Measurements from ENCODE around the gene GFER. TPM values are rescaled to one million over a fixed set of nuclear protein-coding genes. Genes with fewer than 3 reads are reported as not detected.

The GFER gene
- total and polyA plus RNA-seq, 9 of the 15 experiments (the other 6 are each of a cell fraction or from before 2014, with no cell fraction given) = 4.3 to 53.7 (median 19.8) TPM

- TF ChIP-seq, protein P1, sequence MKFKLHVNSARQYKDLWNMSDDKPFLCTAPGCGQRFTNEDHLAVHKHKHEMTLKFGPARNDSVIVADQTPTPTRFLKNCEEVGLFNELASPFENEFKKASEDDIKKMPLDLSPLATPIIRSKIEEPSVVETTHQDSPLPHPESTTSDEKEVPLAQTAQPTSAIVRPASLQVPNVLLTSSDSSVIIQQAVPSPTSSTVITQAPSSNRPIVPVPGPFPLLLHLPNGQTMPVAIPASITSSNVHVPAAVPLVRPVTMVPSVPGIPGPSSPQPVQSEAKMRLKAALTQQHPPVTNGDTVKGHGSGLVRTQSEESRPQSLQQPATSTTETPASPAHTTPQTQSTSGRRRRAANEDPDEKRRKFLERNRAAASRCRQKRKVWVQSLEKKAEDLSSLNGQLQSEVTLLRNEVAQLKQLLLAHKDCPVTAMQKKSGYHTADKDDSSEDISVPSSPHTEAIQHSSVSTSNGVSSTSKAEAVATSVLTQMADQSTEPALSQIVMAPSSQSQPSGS (CRISPR knock-in tag; IDR thresholded peaks at IDR 0.05) = no peak
- TF ChIP-seq PBX2 (CRISPR knock-in tag; IDR thresholded peaks at IDR 0.05; ENCODE audit: low read depth) (no peak), PBX2 (tag; conservative IDR thresholded peaks at IDR 0.05; ENCODE audit: low read depth) (no peak), KDM1A (IDR thresholded peaks at IDR 0.05) (peak; percentile 42 to 62; a peak in 2 of 4 replicates), SMARCE1 (IDR thresholded peaks at IDR 0.05) (no peak), ZKSCAN8 (CRISPR knock-in tag; IDR thresholded peaks at IDR 0.05) (no peak), TAF9B (IDR thresholded peaks at IDR 0.05; ENCODE audit: partially characterized antibody) (no peak), EP400 (IDR thresholded peaks at IDR 0.05) (no peak), HDAC2 (IDR thresholded peaks at IDR 0.05) (peak; percentile 24; the same call in 1 of the 2 replicates), STAT6 (CRISPR knock-in tag; IDR thresholded peaks at IDR 0.05) (no peak), WHSC1 (IDR thresholded peaks at IDR 0.05; ENCODE audit: low read length) (no peak), ZNF146 (CRISPR knock-in tag; IDR thresholded peaks at IDR 0.05; ENCODE audit: unreplicated experiment) (no peak), ZFP36 (IDR thresholded peaks at IDR 0.05; ENCODE audit: low read depth, low read length, partially characterized antibody) (peak; percentile 96), ESRRA (IDR thresholded peaks at IDR 0.05; ENCODE audit: borderline replicate concordance, low read depth) (no peak), FOXO4 (CRISPR knock-in tag; IDR thresholded peaks at IDR 0.05) (no peak), COPS2 (conservative IDR thresholded peaks at IDR 0.05) (no peak), SIN3A (IDR thresholded peaks at IDR 0.05; ENCODE audit: borderline replicate concordance in 2 of 2, control insufficient read depth in 1 of 2, low read depth in 2 of 2, low read length in 2 of 2) (no peak), NEUROD1 (IDR thresholded peaks at IDR 0.05; ENCODE audit: borderline replicate concordance, low read depth, low read length, partially characterized antibody) (no peak)
- TF ChIP-seq, protein P2, sequence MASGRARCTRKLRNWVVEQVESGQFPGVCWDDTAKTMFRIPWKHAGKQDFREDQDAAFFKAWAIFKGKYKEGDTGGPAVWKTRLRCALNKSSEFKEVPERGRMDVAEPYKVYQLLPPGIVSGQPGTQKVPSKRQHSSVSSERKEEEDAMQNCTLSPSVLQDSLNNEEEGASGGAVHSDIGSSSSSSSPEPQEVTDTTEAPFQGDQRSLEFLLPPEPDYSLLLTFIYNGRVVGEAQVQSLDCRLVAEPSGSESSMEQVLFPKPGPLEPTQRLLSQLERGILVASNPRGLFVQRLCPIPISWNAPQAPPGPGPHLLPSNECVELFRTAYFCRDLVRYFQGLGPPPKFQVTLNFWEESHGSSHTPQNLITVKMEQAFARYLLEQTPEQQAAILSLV (tag; IDR thresholded peaks at IDR 0.05) = no peak
These were observed 25.2 kb upstream of the GFER start (continued) for GRCh38 chr16:1958715-1959268.
